Ovary (tissue), 3 donors: ENCODE measurements around the gene SLC30A7.

Experiments
- EP300 ChIP-seq: sonication (generic); formaldehyde crosslinking; IDR thresholded peaks from one replicate; pipeline ENCODE4 v1.6.1; 2017; ENCODE audit warnings: antibody characterized with exemption
- POLR2A ChIP-seq: fragments of 450-650 bp; IDR thresholded peaks from one replicate; pipeline ENCODE4 v1.6.1; 2017; ENCODE audit warnings: antibody characterized with exemption, mild to moderate bottlenecking, moderate library complexity
- TF ChIP-seq, protein P1 (sequence below), 3 donors: fragments of 450-650 bp in 2 of 3; fragments of 200-600 bp in 1 of 3; IDR thresholded peaks; one replicate each; pipeline versions ENCODE4 v1.5.1 to v1.8.0; 2016 to 2022; ENCODE audit warnings: antibody characterized with exemption in 3 of 3, mild to moderate bottlenecking in 1 of 3
- donor health status: DM: no; HTN: no; CAD: no.

GRCh38 chr1:100862591-100862990, 33.3 kb upstream of the SLC30A7 start:
- TF ChIP-seq, protein P1, sequence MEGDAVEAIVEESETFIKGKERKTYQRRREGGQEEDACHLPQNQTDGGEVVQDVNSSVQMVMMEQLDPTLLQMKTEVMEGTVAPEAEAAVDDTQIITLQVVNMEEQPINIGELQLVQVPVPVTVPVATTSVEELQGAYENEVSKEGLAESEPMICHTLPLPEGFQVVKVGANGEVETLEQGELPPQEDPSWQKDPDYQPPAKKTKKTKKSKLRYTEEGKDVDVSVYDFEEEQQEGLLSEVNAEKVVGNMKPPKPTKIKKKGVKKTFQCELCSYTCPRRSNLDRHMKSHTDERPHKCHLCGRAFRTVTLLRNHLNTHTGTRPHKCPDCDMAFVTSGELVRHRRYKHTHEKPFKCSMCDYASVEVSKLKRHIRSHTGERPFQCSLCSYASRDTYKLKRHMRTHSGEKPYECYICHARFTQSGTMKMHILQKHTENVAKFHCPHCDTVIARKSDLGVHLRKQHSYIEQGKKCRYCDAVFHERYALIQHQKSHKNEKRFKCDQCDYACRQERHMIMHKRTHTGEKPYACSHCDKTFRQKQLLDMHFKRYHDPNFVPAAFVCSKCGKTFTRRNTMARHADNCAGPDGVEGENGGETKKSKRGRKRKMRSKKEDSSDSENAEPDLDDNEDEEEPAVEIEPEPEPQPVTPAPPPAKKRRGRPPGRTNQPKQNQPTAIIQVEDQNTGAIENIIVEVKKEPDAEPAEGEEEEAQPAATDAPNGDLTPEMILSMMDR (IDR thresholded peaks at IDR 0.05) = no peak
- TF ChIP-seq POLR2A (no peak), EP300 (no peak)
